Peyer's patch (tissue), 4 donors: ENCODE results near the gene SLC40A1.

Experiments
- CTCF ChIP-seq, 6 experiments: fragments of 450-650 bp in 4 of 6; fragments of 200-600 bp in 2 of 6; sonication (generic) in 1 of 6; IDR thresholded peaks; one replicate each; pipeline ENCODE4 v1.5.1; 2017 to 2019; ENCODE audit warnings: antibody characterized with exemption in 6 of 6, mild to moderate bottlenecking in 3 of 6, moderate library complexity in 1 of 6
- POLR2A ChIP-seq, 2 donors: fragments of 450-650 bp; IDR thresholded peaks; one replicate each; pipeline ENCODE4 v1.5.1; 2017; ENCODE audit warnings: antibody characterized with exemption in 2 of 2, mild to moderate bottlenecking in 2 of 2, moderate library complexity in 2 of 2

- TF ChIP-seq CTCF (IDR thresholded peaks at IDR 0.05) (no peak), POLR2A (IDR thresholded peaks at IDR 0.05) (no peak)
These were observed 4.7 kb upstream of the SLC40A1 start for GRCh38 chr2:189585226-189585756.
